HCT116 (cell line): ENCODE results near the gene NFKBIA.

Experiments used
- CBX3 ChIP-seq: IDR thresholded peaks from 2 replicates; pipeline ENCODE4 v1.6.1; 2012; ENCODE audit warnings: low read depth
- CEBPB ChIP-seq: IDR thresholded peaks from 2 replicates; pipeline ENCODE4 v1.6.1; 2012; ENCODE audit warnings: low read depth
- CTCF ChIP-seq, 3 experiments: fragments of 200-600 bp in 1 of 3; sonication (generic) in 1 of 3; IDR thresholded peaks in 2 of 3; conservative IDR thresholded peaks in 1 of 3; 2 replicates each; pipeline ENCODE4 v1.5.1; 2012 to 2017; ENCODE audit warnings: low read depth in 2 of 3, low read length in 2 of 3, antibody characterized with exemption in 1 of 3, borderline replicate concordance in 1 of 3, control low read depth in 1 of 3, mild to moderate bottlenecking in 1 of 3, mixed read lengths in 1 of 3, mixed run types in 1 of 3, moderate library complexity in 1 of 3; ENCODE audit not compliant: insufficient read depth in 1 of 3
- EGR1 ChIP-seq: IDR thresholded peaks from 2 replicates; pipeline ENCODE4 v1.6.1; 2012; ENCODE audit warnings: low read depth
- ELF1 ChIP-seq: IDR thresholded peaks from 2 replicates; pipeline ENCODE4 v1.6.1; 2012; ENCODE audit warnings: low read depth, borderline replicate concordance
- MAX ChIP-seq: IDR thresholded peaks from 2 replicates; pipeline ENCODE4 v1.6.1; 2012
- POLR2A ChIP-seq: IDR thresholded peaks from 2 replicates; pipeline ENCODE4 v1.7.0; 2011; ENCODE audit warnings: borderline replicate concordance; ENCODE audit not compliant: insufficient read depth, insufficient read length; ENCODE audit errors: extremely low read depth
- POLR2AphosphoS5 ChIP-seq: IDR thresholded peaks from 2 replicates; pipeline ENCODE4 v1.6.1; 2011; ENCODE audit warnings: mild to moderate bottlenecking, low read depth, low read length, moderate library complexity
- RAD21 ChIP-seq: IDR thresholded peaks from 2 replicates; pipeline ENCODE4 v1.6.1; 2012; ENCODE audit warnings: low read depth, mild to moderate bottlenecking
- REST ChIP-seq: IDR thresholded peaks from 2 replicates; pipeline ENCODE4 v1.6.1; 2012; ENCODE audit warnings: low read depth
- SIN3A ChIP-seq: IDR thresholded peaks from 2 replicates; pipeline ENCODE4 v1.6.1; 2012; ENCODE audit warnings: low read depth
- YY1 ChIP-seq: IDR thresholded peaks from 2 replicates; pipeline ENCODE4 v1.6.1; 2011; ENCODE audit warnings: low read length, low read depth, moderate library complexity, mild to moderate bottlenecking; ENCODE audit not compliant: insufficient replicate concordance; ENCODE audit errors: extremely low read depth
- ZBTB33 ChIP-seq: IDR thresholded peaks from 2 replicates; pipeline ENCODE4 v1.6.1; 2011; ENCODE audit warnings: mild to moderate bottlenecking, low read length, moderate library complexity; ENCODE audit not compliant: insufficient replicate concordance; ENCODE audit errors: extremely low read depth

- TF ChIP-seq CTCF (IDR thresholded peaks at IDR 0.05 in 2 of 3, conservative IDR thresholded peaks at IDR 0.05 in 1 of 3; ENCODE audit: borderline replicate concordance in 1 of 3, insufficient read depth in 1 of 3, low read depth in 2 of 3, low read length in 2 of 3) (no peak), RAD21 (no peak), POLR2AphosphoS5 (no peak), EGR1 (no peak), MAX (no peak), ELF1 (no peak), SIN3A (no peak), ZBTB33 (no peak), YY1 (no peak), POLR2A (no peak), CBX3 (no peak), CEBPB (no peak), REST (no peak)
Observed at GRCh38 chr14:35380794-35381193, 23.8 kb downstream of the NFKBIA start.
